Aorta (tissue), 5 donors: ENCODE results near the gene TBCA. TPM values are rescaled to one million over a fixed set of nuclear protein-coding genes. Genes with fewer than 3 reads are reported as not detected.

Experiments
- ATAC-seq: fragments of 200-7000 bp; cut with Tn5 transposase; one replicate; pipeline ENCODE4 v1.9.1; 2022; ENCODE audit warnings: moderate library complexity; ENCODE audit not compliant: low FRiP score
- DNase-seq, 2 donors: peaks; one replicate each; pipeline ENCODE4 v3.0.0-alpha.2; 2020
- H3K27ac ChIP-seq, 2 donors: one replicate each; pipeline ENCODE4 v1.5.1; 2013; ENCODE audit warnings: low read length in 2 of 2, mild to moderate bottlenecking in 2 of 2, moderate library complexity in 2 of 2, control low read depth in 1 of 2, inconsistent platforms in 1 of 2, low read depth in 1 of 2
- H3K27me3 ChIP-seq, 2 donors: one replicate each; pipeline ENCODE4 v1.6.1; 2013; ENCODE audit warnings: control low read depth in 1 of 2, low read length in 1 of 2, mild to moderate bottlenecking in 1 of 2, moderate library complexity in 1 of 2; ENCODE audit not compliant: insufficient read depth in 2 of 2, control insufficient read depth in 1 of 2
- H3K36me3 ChIP-seq, 2 donors: one replicate each; pipeline ENCODE4 v1.6.1; 2013; ENCODE audit warnings: control low read depth in 1 of 2, low read length in 1 of 2, mild to moderate bottlenecking in 1 of 2; ENCODE audit not compliant: insufficient read depth in 2 of 2, control insufficient read depth in 1 of 2
- H3K4me1 ChIP-seq, 2 donors: one replicate each; pipeline ENCODE4 v1.6.1; 2013; ENCODE audit warnings: low read length in 2 of 2, control low read depth in 1 of 2, mild to moderate bottlenecking in 1 of 2, moderate library complexity in 1 of 2; ENCODE audit not compliant: insufficient read depth in 2 of 2, control insufficient read depth in 1 of 2
- H3K4me3 ChIP-seq, 2 donors: one replicate each; pipeline ENCODE4 v1.5.1; 2013; ENCODE audit warnings: low read length in 2 of 2, control low read depth in 1 of 2, mild to moderate bottlenecking in 1 of 2
- H3K9me3 ChIP-seq: one replicate; pipeline ENCODE4 v1.6.1; 2013; ENCODE audit warnings: mild to moderate bottlenecking, low read length; ENCODE audit not compliant: control insufficient read depth
- WGBS, 2 donors: extraction: QIAGEN DNeasy Blood & Tissue Kit; methylation state at CpG; one replicate each; pipeline ENCODE4 v1.1.7; 2013; 5-methylcytosine and 5-hydroxymethylcytosine counted together
- intact Hi-C, 2 donors: fragments of 100-400 bp; cut with DNase I; formaldehyde crosslinking; loops; one replicate each; pipeline versions ENCODE4 v1.14.2 to v1.15.0; 2022
- polyA plus RNA-seq, 2 donors: library from polyadenylated mRNA; stranded (reverse); fragments of 200-250 nt; gene quantifications; one replicate each; pipeline ENCODE4 v1.2.3, GENCODE V29; 2013
- total RNA-seq, 2 donors: library from RNA; stranded (reverse); fragmentation: NEBNext Ultra II Directional; extraction: Animal tissue kit (Norgen Biotek cat#: 25700); gene quantifications; one replicate each; pipeline ENCODE4 v1.2.1, GENCODE V29; 2021
- donor health status: healthy with polysubstance abuse.
- donor health status: Bipolar disorder and iron deficiency.
- donor health status: DM: no; HTN: no; CAD: no.
- donor health status: DM: no; HTN: no; CAD: no.
- donor health status: DM: yes; HTN: yes; CAD: no.

Gene TBCA
- total and polyA plus RNA-seq, 4 donors = 98.9 to 269 (median 158) TPM

- H3K4me1 ChIP-seq = no peaks in the 10 kb centered on the region
- H3K4me3 ChIP-seq = no peak overlapping the region
- DNase-seq = no peak
- no peaks in the 10 kb centered on the region for H3K36me3 ChIP-seq
- no peaks in the 10 kb centered on the region for H3K27me3 ChIP-seq
- intact Hi-C loops = no loop called here
- WGBS, 2 donors = 70 to 72% methylated on average over 2 of the region's 2 CpGs
- peaks cover 1% of the 10 kb centered on the region for H3K9me3 ChIP-seq
- H3K27ac ChIP-seq = no peak overlapping the region
- ATAC-seq = no peak
Measured at GRCh38 chr5:77795268-77795667, 19.1 kb upstream of the TBCA start.

DNA sequence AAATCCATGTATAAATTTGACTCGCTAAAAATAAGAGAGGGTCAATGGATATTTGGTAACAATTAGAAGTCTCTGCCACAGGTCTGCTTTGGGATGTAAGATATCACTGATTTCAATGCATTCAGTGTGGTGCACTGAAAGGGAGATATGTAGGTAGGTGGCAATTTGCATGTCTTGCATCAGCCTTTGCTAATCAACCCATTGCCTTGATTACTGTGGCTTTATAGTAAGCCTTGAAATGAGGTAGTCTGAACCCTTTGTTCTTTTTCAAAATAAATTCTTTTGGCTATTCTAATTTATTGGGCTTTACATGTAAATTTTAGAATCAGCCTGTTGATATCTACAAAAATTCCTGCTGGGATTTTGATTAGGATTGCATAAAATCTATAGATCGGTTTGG is 15.8 kb upstream of the TBCA start:
- Histone ChIP-seq H3K4me1 (no peaks in the 10 kb centered on the region), H3K27me3 (no peaks in the 10 kb centered on the region), H3K9me3 (peaks cover 1% of the 10 kb centered on the region), H3K4me3 (no peak overlapping the region), H3K36me3 (no peaks in the 10 kb centered on the region), H3K27ac (no peak overlapping the region)
- ATAC-seq (no peak), DNase-seq (no peak)
- intact Hi-C loops = no loop called here
- 90 to 91% methylated on average over 2 of the region's 2 CpGs for WGBS, 2 donors

DNA sequence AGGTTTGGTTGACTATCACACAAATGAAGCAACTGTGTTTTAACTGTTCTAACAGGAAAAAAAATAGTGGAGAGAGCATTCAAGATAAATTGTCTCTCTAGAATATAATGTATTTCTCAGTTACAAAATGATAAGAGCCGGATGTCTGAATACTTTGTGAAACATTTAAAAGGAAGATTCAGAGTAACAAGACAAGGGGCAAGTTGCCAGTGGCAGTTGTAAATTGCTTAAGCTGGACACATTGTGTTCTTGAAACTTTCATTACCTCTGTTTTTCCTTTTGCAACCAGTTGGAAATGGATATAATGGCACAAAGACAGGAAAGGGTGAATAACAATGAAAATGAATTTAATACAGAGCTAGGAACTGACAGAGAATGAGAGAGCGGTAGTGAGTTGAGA is 15.2 kb upstream of the TBCA start:
- Histone ChIP-seq H3K27ac (no peak overlapping the region), H3K9me3 (peaks cover 1% of the 10 kb centered on the region), H3K36me3 (no peaks in the 10 kb centered on the region), H3K4me3 (no peak overlapping the region), H3K27me3 (no peaks in the 10 kb centered on the region), H3K4me1 (no peaks in the 10 kb centered on the region)
- WGBS, 2 donors = 79 to 85% methylated on average over 2 of the region's 2 CpGs
- DNase-seq = no peak
- no peak for ATAC-seq
- intact Hi-C loops = no loop called here

- H3K4me3 ChIP-seq = no peak overlapping the region
- peaks cover 0 to 1% of the 10 kb centered on the region in 2 donors for H3K27me3 ChIP-seq
- no peak for ATAC-seq
- no peaks in the 10 kb centered on the region for H3K9me3 ChIP-seq
- no peaks in the 10 kb centered on the region for H3K4me1 ChIP-seq
- no peak for DNase-seq
- no peaks in the 10 kb centered on the region for H3K36me3 ChIP-seq
- no peak overlapping the region for H3K27ac ChIP-seq
- 93% methylated on average over 17 of the region's 17 CpGs for WGBS, 2 donors
- intact Hi-C loops = no loop called here
Measured at GRCh38 chr5:77785229-77785628, 9.1 kb upstream of the TBCA start.

GRCh38 chr5:77784735-77785134 is 8.6 kb upstream of the TBCA start:
- 91 to 95% methylated on average over 21 of the region's 21 CpGs for WGBS, 2 donors
- peaks cover 0 to 1% of the 10 kb centered on the region in 2 donors for H3K27me3 ChIP-seq
- no peak for DNase-seq
- intact Hi-C loops = no loop called here
- no peaks in the 10 kb centered on the region for H3K36me3 ChIP-seq
- H3K4me3 ChIP-seq = no peak overlapping the region
- H3K27ac ChIP-seq = no peak overlapping the region
- H3K4me1 ChIP-seq = no peaks in the 10 kb centered on the region
- no peaks in the 10 kb centered on the region for H3K9me3 ChIP-seq
- ATAC-seq = no peak

GRCh38 chr5:77781076-77781475 is 4.9 kb upstream of the TBCA start:
- H3K4me1 ChIP-seq = no peaks in the 10 kb centered on the region
- intact Hi-C loops = no loop called here
- no peak for DNase-seq
- H3K36me3 ChIP-seq = no peaks in the 10 kb centered on the region
- no peak overlapping the region for H3K27ac ChIP-seq
- ATAC-seq = no peak
- no peak overlapping the region for H3K4me3 ChIP-seq
- no peaks in the 10 kb centered on the region for H3K9me3 ChIP-seq
- H3K27me3 ChIP-seq = peaks cover 0 to 1% of the 10 kb centered on the region in 2 donors
- WGBS, 2 donors = 80 to 84% methylated on average over 1 of the region's 1 CpG

DNA sequence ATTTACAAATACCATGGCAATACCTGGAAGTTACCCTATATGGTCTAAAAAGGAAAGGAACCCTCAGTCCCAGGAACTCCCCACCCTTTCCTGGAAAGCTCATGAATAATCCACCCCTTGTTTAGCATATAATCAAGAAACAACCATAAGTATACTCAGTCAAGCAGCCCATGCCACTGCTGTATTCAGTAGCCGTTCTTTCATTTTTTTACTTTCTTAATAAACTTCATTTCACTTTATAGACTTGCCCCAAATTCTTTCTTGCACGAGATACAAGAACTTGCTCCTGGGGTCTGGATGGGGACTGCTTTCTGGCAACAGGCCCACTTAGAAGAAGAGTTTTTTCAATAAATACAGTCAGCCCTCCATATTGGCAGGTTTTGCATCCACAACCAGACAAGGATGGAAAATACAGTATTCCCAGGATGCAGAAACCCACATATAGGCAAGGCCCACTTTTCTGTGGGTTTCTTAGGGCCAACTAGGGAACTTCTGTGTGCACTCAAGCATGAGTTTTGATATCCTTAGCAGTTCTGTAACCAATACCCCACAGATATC is 2.8 kb upstream of the TBCA start:
- H3K4me1 ChIP-seq = peaks cover 0 to 4% of the 10 kb centered on the region in 2 donors
- intact Hi-C loops = no loop called here
- H3K4me3 ChIP-seq = no peak overlapping the region
- 90 to 93% methylated on average over 2 of the region's 2 CpGs for WGBS, 2 donors
- no peaks in the 10 kb centered on the region for H3K9me3 ChIP-seq
- ATAC-seq (no peak), DNase-seq (no peak)
- H3K27me3 ChIP-seq = peaks cover 0 to 1% of the 10 kb centered on the region in 2 donors
- no peak overlapping the region for H3K27ac ChIP-seq
- no peaks in the 10 kb centered on the region for H3K36me3 ChIP-seq

DNA sequence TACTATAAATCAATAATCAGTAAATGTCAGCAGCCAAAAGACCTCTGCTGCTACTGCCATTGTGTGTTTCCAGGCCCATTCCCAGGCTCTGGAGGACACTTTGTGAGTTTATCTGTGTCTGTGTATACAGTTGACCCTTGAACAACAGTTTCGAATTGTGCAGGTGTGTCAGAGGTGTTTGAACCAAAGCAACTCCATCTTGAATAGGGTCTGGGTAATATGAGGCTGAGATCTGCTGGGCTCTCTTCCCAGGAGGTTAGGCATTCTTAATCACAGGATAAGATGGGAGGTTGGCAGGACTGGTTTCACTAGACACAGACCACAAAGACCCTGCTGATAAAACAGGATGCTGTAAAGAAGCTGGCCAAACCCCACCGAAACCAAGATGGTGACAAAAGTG is 2.3 kb upstream of the TBCA start:
- no peak overlapping the region for H3K4me3 ChIP-seq
- peaks cover 0 to 1% of the 10 kb centered on the region in 2 donors for H3K27me3 ChIP-seq
- H3K27ac ChIP-seq = no peak overlapping the region
- whole genome bisulfite sequencing, 2 donors = 92 to 98% methylated on average over 2 of the region's 2 CpGs
- no peaks in the 10 kb centered on the region for H3K9me3 ChIP-seq
- DNase-seq (no peak), ATAC-seq (no peak)
- intact Hi-C loops = no loop called here
- no peaks in the 10 kb centered on the region for H3K36me3 ChIP-seq
- peaks cover 0 to 4% of the 10 kb centered on the region in 2 donors for H3K4me1 ChIP-seq

- WGBS, 2 donors = 86% methylated on average over 3 of the region's 3 CpGs
- Histone ChIP-seq H3K27ac (no peak overlapping the region), H3K4me3 (no peak overlapping the region), H3K9me3 (no peaks in the 10 kb centered on the region), H3K27me3 (peaks cover 0 to 1% of the 10 kb centered on the region in 2 donors), H3K36me3 (no peaks in the 10 kb centered on the region), H3K4me1 (peaks cover 0 to 4% of the 10 kb centered on the region in 2 donors)
- DNase-seq = no peak
- intact Hi-C loops = no loop called here
- no peak for ATAC-seq
Measured at GRCh38 chr5:77777911-77778310, 1.8 kb upstream of the TBCA start.
